SIG-M5 treated with dmso at 0.1 percent for 504 hours (cell line): Measurements from ENCODE around the gene CAPN5.

Experiments
- DNase-seq: peaks from one replicate; lab custom pipeline; 2025; ENCODE audit not compliant: unreplicated experiment; lab: John Stamatoyannopoulos, UW

Gene CAPN5

GRCh38 chr11:77081976-77082836, 15.4 kb downstream of the CAPN5 start:
- DNase-seq = no peak

- no peak for DNase-seq
These were observed 16.2 kb downstream of the CAPN5 start for GRCh38 chr11:77082838-77083565.

- DNase-seq = no peak
These were observed 16.9 kb downstream of the CAPN5 start for GRCh38 chr11:77083566-77084245.

- DNase-seq = no peak
These were observed 17.9 kb downstream of the CAPN5 start for GRCh38 chr11:77084581-77085191.

GRCh38 chr11:77085652-77086051, 18.9 kb downstream of the CAPN5 start:
- DNase-seq = no peak

GRCh38 chr11:77086521-77087472, 20.0 kb downstream of the CAPN5 start:
- DNase-seq = no peak

GRCh38 chr11:77087723-77088225, 21.0 kb downstream of the CAPN5 start:
- DNase-seq = no peak

- peak; percentile 62 for DNase-seq
These were observed 21.6 kb downstream of the CAPN5 start for GRCh38 chr11:77088236-77089003.

- DNase-seq = no peak
These were observed 22.3 kb downstream of the CAPN5 start for GRCh38 chr11:77089004-77089545.

- DNase-seq = no peak
These were observed 23.2 kb downstream of the CAPN5 start for GRCh38 chr11:77090046-77090372.

GRCh38 chr11:77090373-77091111, 23.8 kb downstream of the CAPN5 start:
- no peak for DNase-seq

- DNase-seq = peak; percentile 64
These were observed 24.6 kb downstream of the CAPN5 start for GRCh38 chr11:77091146-77091940.

- no peak for DNase-seq
These were observed 25.6 kb downstream of the CAPN5 start for GRCh38 chr11:77092382-77092781.

GRCh38 chr11:77093056-77093891, 26.5 kb downstream of the CAPN5 start:
- DNase-seq = no peak

- no peak for DNase-seq
These were observed 27.4 kb downstream of the CAPN5 start for GRCh38 chr11:77093987-77094840.
